GM12873 (cell line): Measurements from ENCODE around the gene TTC28.

Source experiments
- TF ChIP-seq, protein P1 (sequence below): IDR thresholded peaks from 2 replicates; pipeline ENCODE4 v1.5.1; 2012; ENCODE audit warnings: low read depth, mild to moderate bottlenecking, moderate library complexity, low read length, control low read depth; ENCODE audit not compliant: insufficient read depth; ENCODE audit errors: missing control alignments

The TTC28 gene

DNA sequence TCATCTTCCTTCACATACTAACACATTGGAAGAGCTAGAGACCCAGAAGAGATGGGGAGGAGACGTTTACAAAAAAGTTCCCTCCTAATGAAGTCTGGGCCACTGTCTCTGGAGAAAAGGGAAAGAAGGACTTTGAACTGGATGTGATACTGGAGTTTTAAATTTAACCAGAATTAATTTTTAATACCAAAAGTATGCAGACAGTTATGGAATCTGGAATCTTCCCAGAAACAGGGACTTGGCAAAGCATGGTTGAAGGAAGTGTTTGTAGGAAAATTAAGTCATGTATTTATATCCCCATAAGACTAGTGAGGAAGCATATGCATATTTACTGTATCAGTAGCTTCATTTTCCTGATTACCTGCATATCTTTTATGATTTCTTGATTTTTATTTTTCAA is 215.5 kb downstream of the TTC28 start:
- TF ChIP-seq, protein P1, sequence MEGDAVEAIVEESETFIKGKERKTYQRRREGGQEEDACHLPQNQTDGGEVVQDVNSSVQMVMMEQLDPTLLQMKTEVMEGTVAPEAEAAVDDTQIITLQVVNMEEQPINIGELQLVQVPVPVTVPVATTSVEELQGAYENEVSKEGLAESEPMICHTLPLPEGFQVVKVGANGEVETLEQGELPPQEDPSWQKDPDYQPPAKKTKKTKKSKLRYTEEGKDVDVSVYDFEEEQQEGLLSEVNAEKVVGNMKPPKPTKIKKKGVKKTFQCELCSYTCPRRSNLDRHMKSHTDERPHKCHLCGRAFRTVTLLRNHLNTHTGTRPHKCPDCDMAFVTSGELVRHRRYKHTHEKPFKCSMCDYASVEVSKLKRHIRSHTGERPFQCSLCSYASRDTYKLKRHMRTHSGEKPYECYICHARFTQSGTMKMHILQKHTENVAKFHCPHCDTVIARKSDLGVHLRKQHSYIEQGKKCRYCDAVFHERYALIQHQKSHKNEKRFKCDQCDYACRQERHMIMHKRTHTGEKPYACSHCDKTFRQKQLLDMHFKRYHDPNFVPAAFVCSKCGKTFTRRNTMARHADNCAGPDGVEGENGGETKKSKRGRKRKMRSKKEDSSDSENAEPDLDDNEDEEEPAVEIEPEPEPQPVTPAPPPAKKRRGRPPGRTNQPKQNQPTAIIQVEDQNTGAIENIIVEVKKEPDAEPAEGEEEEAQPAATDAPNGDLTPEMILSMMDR: no peak

DNA sequence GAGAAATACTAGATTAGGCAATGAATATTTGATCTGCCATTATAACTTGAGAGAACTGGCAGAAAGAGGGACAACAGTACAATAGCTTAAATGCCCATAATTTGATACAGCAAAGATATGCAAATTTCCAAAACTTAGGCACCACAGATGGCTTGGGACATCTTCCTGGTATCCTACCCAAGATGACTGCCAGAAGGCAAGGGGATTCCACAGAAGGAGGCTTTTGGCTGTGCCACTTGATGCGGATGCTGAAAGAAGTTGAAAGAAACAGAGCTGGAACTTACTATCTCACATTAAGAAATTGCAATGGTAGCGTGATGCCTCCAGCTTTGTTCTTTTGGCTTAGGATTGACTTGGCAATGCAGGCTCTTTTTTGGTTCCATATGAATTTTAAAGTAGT is 216.7 kb downstream of the TTC28 start:
- TF ChIP-seq, protein P1: no peak

DNA sequence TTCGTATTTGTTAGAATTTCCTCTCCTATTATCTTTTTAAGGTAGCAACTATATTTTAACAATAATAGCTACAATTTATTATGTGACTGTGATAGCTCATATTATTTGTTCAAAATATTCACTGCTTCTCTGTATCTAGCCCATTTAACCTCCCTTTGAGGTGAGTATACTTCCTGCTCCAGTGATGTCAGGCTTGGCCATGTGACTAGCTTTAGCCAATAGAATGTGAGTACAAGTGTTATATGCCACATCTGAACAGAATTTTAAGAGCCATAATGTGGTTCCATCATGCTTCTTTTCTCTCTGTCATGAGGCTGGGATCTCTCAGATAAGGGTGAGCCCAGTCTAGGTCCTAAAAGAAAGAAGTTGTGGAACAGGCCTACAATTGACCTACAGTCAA is 217.6 kb downstream of the TTC28 start:
- TF ChIP-seq, protein P1: no peak

DNA sequence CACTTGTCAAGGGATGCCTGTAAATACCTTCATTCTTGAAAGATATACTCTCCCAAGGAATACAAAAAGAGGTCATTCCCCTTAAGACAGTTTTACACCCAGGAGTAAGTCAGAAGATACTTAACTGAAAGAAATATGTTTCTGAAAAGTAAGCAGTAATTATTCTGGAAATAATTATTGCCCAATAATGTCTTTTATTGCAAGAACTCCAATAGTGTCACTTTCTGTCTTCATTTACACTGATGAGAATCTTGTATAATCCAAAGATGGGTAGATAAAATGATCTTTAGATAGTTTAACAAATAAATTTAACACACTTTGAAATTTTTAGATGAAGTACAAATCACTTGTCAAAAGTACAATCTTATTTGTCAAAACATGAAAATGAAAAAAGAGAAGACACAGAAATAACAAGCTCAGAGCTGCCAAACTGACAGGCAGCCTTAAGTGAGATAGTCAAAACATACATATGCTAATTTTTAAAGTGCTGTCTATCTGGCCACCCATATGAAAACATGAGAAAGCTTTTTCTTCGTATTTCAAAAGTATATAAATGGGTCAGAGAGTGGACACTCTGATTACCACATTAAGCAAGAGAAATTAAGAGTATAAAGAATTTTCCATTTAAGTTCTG is 225.1 kb downstream of the TTC28 start:
- TF ChIP-seq, protein P1: no peak

DNA sequence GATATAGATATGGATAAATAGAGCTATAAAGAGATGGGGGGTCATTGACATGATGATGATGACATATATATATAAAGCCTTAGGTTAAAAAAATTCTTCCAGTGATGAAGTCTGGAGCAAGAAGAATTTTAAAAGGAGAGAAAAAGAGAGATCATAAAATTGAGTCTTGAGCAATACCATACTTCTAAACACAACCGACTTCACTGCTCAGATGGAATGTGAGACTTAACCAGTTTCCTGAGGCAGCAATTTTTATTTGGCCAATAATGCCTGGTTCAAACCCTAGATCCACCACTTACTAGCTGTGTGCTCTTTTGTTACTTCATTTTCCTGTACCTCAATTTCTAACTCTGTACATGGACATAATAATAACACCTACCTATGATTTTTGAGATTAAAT is 229.5 kb downstream of the TTC28 start:
- TF ChIP-seq, protein P1: no peak

DNA sequence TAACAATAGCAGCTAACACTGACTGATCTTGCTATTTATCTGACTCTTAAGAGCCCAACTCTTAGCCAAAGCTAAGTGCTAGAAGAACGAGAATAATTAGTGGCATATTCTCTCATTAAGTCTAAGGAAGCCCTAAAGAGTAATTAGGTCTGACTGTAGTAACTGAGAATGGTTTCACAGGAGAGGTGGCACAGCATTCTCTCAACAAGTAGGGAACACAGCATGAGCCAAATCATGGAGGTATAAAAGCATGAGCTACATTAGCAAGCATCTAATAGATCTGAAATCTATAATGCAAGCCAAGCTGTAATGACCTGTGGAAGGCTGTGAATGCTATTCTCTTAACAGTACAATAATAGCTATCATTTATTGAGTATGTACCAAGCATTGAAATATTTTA is 230.6 kb downstream of the TTC28 start:
- TF ChIP-seq, protein P1: no peak

DNA sequence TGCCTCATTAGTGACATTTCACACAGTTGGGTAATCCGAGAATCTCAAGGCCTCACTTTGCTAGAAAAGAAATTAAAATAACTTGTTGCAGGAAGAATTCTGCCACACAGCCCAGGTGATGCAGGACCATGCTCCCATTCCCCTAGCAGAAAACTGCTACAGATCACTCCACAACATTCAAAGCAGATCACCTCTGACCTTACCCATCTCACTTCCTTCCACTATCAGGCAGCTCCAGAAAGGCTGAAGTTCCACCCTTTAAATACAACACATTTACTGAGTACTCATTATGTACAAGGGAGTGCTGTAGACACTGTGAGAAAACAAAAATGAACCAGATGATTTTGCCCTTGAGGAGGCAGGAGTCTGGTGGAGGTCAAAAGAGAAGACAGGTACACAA is 231.0 kb downstream of the TTC28 start:
- TF ChIP-seq, protein P1: no peak
